SK-MEL-5 (cell line): ENCODE data around the gene GABRB1. TPM values are rescaled to one million over a fixed set of nuclear protein-coding genes. Genes with fewer than 3 reads are reported as not detected.
A peak's percentile ranks its signal among the peaks of the same experiment; 100 is the strongest.

Experiments
- DNase-seq: peaks from one replicate; pipeline ENCODE4 v3.0.0-alpha.2; 2016; ENCODE audit warnings: low read depth, low spot score
- in situ Hi-C: cut with HindIII; loops from 2 replicates; pipeline ENCODE4 v1.10.0; 2016; ENCODE audit warnings: low sequenced_read_pairs, high pct_unique_total_duplicates, low pct_unique_long_range_greater_than_20kb
- total RNA-seq: library from RNA; depleted of rRNA; stranded (reverse); fragments of >200 nt; shearing (Covaris generic); gene quantifications from 2 replicates; pipeline ENCODE4 v1.2.3, GENCODE V29; 2014

GABRB1 gene
- total RNA-seq, 1 experiment from 2014 or later = not detected

DNA sequence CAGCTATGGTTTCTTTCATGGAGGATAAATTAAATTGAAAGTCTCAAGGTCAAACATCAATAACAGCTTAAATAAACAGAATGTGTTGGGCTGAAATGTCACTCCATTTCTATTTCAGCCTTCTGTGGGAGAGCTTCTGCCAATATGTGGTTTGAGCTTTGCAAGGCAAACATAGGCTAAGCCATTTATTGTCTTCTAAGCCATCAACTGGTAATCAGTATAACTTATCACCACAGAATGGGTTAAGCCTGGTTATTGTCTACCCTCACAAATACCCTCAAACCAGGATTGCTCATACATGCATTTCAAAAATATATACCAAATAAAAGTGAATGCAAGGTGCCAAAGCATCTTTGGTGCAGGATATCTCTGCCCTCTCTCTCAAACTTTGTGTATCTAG lies 52.7 kb downstream of the GABRB1 start:
- in situ Hi-C loops = no loop called here
- no peak for DNase-seq

DNA sequence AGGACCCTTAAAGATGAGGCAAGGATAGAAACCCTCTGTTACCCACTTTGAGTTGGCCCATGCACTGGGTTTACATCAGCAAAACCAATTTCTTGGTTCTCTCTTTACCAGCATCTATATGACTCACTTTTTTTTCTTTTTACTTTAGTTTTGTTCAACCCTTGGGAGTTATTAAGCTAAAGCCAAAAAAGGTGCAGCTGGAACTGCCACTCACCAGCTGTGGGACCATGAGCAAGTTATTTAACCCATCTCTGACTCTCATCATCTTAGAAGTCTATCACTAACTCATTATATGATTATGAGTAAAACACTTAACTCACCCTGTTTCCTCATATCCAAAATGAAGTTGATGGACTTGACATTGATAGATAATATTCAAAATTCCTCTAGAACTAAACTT lies 53.4 kb downstream of the GABRB1 start:
- in situ Hi-C loops = no loop called here
- DNase-seq = no peak

DNA sequence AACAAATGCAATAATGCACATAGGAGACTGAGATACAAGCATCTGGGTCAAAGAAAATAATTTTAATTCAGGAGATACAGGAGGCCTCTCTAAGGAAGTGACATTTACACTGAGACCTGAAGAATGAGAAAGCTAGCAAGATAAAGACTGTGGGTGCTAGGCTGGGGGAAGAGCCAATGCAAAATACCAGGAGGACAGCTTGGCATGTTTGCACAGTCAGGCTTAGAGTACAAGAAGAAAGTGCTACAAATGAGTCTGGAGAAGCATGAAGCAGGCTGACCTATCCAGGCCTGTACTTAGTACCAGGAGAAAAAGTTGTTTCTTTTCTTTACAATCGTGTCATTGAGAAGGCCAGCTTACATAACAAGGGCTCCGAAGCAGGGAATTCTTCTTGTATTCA lies 56.9 kb downstream of the GABRB1 start:
- no peak for DNase-seq
- in situ Hi-C loops = no loop called here

DNA sequence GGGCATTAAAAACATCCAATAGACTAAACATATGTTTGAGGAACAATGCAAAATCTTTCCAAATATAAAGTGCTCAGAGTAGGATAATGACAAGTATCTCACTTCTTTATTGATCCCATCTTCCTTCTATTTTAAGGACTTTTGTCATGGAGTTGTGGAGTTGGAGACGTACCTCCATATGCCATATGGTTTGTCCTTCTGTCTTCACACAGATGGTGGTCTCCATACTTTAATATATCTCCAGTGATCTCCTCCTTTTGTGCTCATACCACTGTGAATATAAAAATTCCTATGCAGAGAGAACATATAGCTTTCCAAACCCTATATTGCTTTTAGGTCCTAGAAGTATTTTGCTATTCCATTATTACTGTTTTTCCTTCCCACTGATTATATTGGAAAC lies 64.5 kb downstream of the GABRB1 start:
- in situ Hi-C loops = no loop called here
- no peak for DNase-seq

DNA sequence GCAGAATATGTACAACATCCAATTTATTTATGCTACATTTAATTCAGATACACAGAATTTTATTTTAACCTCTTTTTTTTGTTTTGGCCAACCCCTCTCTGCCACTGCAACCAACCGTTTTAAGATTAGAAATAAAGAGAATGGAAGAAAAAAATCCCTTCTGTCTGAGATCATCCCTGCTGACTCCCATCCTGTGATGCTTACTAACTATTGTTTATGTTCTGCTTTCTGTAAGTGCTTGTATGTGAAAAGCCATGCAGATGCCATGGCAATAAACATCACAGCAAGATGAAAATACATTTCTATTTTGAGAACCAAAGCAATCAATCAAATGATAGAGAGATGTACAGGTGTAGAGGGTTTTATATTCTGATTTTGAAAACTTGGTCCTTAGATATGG lies 70.1 kb downstream of the GABRB1 start:
- in situ Hi-C loops = no loop called here
- no peak for DNase-seq

DNA sequence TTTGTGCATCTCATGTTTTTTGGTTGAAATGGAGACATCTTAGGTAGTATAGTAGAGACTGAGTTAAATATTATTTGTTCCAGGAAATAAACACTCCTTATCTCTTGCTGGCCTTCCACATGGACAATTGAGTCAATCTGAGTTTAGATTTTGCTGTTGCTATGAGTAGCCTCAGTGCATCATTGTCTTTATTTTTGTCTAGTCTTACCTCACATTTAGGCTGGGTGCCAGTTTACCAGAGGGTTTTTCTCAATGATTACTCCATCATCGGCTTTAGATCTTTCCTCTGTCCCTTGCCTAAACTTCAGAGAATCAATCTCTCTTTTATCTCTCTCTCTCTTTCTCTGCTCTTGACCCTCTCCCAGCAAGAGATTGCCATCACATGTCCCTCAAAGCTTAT lies 73.6 kb downstream of the GABRB1 start:
- in situ Hi-C loops = no loop called here
- no peak for DNase-seq

DNA sequence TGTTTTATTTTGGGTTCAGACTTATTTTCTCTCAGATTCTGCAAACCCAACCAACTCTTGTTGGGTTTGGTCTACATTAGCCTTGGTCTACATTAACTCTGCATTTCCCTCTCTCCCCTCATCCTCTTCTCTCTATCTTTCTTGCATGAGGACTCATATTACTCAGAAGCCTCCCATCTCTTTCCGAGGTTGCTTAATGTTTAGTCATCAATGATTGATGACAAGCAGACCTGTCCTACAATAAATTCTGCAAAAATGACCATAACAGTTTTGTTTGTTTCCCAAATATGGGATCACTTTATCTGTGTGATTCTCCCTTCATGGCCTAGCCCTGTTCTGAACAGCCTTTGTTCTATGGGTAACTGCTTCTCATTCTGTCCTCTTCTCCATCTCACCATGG lies 75.2 kb downstream of the GABRB1 start:
- in situ Hi-C loops = no loop called here
- no peak for DNase-seq

DNA sequence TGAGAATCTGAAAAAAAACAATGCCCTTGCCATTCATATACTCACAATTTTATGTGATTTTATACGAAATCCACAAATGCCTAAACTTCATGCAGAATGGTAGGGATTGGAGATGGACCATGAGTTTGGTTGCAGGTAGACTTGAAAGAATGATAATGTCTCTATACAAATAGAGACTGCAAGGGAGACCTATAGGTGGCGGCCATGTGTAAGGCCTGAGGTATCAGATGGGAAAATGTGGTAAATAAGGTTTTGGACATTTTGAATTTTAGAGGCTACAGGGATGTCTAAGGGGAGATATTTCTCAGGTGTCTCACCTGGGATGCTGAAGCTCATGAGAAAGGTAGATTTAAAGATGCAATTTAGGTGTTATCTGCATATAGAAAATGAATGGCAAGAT lies 78.0 kb downstream of the GABRB1 start:
- DNase-seq = no peak
- in situ Hi-C loops = no loop called here

DNA sequence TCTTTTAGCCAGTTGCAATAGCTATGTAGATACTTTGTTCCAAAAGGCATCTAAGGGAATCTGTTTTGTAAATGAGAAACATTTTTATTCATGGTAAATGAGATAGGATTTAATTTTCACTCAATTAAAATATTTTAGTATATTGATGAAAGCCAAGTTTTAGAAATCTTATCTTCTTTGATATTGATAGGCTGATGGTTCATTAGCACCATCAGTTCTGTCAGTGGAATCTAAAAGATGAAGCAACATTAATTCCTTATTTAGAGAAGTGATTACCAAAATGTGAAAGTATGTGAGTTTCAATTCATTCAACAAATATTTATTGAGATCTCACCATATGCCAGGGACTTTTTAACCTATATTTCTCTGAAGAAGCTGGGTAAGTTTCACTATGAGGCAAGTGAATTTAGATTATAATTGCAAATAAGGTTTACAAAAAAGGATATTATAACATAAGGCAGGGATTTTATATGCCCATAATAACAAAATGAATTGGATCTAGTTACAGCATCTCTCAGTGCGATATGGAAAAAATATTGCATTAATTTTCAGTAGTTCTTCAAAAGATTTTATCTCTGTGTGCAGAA lies 79.3 kb downstream of the GABRB1 start:
- DNase-seq = no peak
- in situ Hi-C loops = no loop called here

DNA sequence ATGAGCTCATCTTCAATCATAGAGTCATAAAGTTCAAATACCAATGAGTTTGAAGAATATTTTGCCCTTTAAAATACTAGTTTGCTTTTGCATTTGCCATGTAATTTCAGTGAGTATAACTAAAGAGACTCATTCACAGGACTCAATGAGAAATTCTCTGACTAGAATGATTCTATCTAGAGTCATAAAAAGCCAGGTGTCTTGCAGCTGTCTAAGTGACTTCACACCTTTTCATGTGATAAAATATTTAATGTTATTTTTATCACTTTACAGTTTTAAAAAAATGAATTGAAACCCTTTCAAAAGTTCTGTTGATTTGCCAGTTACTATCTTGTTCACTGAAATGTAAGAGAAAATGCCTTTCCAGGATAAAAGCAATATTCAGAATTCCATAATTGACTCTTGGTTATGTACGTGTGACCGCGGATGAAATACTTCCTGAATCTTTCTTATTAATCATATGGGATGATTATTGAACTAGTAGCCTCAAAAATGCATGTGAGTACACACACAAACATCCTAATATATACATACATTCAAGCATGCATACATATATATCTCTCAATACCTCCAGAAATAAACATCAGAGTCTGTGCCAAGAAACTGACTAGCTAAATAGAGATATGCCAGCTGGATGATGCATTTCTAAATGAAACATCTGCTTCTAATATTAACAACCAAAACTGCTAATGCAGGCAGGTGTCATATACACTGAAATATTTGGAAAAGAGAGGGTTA lies 87.0 kb downstream of the GABRB1 start:
- DNase-seq = no peak
- in situ Hi-C loops = no loop called here

DNA sequence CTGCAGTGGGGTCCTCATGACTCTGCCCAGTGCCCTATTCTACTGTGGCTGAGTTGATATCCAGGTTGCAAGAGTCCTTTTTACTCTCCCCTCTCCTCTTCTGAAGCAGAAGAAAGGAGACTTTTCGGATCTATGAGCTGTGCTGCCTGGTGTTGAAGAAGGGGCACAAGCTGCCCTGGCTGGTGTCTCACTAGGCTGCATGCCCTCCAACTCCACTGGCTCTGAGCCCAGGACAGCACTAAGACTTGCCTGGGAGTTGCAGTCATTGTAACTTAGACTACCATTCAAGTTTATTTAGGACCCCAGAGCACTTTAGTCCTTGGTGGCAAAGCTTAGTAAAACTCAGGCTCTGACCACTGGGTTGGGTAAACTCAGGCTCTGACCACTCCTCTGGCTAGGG lies 89.4 kb downstream of the GABRB1 start:
- in situ Hi-C loops = no loop called here
- DNase-seq = no peak

DNA sequence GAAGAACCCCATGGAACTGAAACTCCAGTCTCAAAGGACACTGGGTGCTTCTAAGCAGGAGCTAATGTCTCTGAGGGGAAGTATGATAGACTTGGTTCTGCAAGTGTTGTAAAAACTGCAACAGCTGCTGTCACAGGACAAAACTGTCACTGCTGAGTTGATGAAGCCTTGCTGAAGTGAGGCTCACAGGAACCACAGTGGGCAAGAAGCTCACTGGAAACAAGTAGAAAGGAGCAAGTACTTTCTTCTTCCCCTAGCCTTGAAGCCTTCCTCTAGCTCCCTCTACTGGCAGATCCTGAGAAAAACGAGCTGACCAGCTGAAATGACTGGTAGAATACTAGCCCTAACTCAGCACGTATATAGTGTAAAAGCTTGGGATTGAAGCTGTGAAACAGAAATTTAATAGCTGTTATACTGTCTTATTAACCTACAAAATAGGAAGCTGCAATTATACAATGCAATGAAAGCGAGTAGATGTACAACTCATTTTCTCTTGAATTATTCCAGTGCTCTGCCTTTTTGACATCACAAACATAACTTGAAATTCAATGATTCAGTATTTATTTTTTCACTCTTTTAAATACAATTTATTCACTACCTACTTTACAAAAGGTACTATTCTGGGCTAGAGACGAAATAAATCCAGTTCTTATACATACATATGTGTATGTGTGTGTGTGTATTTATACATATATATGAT lies 91.4 kb downstream of the GABRB1 start:
- in situ Hi-C loops = no loop called here
- DNase-seq = peak; percentile 89

DNA sequence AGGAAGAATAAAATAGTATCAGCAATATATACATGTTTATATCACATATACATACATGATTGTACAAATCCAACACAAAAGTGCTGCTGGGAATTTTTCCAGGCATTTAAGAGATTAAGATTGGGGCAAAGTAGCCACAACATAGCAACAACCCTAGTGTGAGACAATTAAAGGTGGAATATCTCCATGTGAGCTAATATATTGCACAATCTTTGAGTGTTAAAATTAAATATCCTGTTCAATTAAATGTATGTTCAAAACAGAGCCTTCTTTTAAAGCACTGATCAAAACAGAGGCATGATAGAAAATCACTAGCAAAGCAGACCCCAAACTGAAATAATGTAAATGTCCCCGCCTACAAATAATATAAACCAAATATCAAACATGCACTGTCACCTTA lies 97.6 kb downstream of the GABRB1 start:
- no peak for DNase-seq
- in situ Hi-C loops = no loop called here

DNA sequence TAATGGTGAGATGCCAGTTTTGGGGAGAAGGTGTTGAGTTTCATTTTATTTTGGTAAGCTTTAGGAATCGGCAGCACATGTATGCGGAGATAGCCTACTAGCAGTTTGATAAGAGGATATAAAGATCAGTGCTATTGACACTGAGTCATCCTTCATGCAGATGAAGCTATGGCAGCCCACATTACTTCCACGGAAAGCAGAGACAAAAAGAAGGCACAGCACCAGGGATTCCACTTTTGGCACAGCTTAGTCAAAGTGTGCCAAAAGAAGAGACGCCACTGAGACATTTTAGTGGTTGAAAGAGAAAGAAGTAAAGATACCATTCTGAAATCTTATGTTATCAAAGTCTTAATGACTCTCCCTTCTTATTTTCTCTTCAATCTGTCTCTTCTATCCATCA lies 103.8 kb downstream of the GABRB1 start:
- no peak for DNase-seq
- in situ Hi-C loops = no loop called here

DNA sequence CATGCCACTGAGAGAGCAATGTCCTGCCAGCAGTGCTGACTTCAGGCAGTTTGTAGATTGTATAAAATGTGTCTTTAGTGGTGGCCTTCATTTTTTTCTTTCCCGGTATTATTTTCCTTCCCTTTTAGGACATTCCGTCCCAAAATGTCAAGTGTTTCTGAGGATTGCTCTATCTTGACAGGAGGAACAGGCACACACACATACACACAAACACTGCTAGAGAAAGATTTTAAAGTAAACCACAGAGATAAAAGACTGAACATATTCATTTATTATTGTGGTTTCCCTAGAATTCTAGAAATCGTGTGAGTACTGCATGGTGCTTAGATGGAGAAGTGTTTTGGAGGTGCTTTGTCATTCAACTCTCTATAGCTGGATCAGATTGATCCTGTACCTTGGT lies 111.9 kb downstream of the GABRB1 start:
- DNase-seq = no peak
- in situ Hi-C loops = no loop called here

DNA sequence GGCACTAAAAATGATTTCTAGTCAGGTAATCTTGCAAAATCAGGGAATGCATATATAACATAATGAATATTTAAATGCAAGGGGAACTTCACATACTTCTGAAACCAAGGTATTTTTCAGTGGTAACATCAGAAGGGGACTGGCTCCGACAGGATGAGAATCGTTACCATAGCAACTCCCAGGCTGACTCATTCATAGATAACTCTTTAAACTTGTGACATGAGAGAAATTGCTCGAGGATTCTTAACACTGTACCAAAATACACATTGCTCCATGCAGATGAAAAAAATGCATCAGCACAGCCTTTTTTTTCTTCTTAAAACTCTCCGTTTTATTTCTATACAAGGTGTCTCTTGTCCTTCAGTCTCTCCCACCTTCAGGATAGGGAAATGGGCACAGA lies 114.3 kb downstream of the GABRB1 start:
- in situ Hi-C loops = no loop called here
- DNase-seq = peak; percentile 10

DNA sequence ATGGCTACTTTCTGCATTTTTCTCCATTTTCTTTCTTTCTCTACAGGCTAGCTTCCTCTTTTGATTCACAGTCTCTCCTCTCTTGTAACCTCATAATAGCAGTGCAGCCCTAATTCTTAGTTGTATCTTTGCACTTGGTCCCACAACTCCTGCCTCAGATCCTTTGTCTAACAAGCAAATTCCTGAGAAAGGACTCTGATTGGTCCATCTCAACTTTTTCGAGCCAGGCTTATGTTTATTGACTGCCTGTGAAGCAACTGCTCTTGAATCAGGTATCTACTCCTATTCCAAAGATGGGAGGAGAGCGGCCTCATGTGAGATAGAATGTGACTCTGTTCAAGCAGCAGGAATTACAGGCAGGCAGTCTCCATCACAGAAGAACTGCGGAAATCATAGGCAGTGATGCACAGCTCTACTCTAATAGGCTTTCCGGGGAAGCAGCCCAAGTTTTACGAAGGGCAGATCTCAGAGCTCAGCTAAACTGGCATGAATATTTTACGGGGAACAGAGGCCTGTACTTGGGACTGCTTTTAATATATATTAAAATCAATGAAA lies 123.5 kb downstream of the GABRB1 start:
- DNase-seq = no peak
- in situ Hi-C loops = no loop called here

DNA sequence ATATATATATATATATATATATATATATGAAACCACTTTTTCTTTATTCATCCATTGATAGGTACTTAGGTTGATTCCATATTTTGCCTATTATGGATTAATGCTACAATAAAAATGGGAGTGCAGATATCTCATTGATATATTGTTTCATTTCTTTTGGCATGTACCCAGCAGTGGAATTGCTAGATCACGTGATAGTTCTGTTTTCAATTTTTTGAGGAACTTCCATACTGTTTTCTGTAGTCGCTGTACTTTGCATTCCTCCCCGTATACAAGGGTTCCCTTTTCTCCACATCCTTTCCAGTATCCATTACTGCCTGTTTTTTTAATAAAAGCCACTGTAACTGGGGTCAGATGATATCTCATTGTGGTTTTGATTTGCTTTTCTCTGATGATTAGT lies 124.6 kb downstream of the GABRB1 start:
- in situ Hi-C loops = no loop called here
- no peak for DNase-seq

DNA sequence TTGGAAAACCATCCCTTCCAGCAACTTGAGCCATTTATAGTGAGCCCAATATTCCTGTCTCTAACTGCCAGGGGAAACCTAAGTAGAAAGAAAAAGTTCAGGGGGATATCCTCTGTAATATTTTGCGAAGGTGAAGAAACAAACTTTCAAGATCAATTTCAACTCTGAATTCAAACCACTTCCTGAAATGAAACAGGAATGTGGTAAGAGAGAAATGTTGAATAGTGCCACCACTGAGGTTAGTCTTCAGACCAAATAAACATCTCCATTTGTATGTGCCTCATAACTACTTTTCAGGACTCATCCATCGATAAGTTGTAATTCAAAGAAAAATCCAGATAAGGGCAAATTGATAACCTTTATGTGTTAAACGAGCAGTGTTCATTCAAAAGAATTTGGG lies 128.7 kb downstream of the GABRB1 start:
- in situ Hi-C loops = no loop called here
- DNase-seq = no peak
